OCI-LY7 (cell line): ENCODE measurements around the gene QPCTL. TPM values are rescaled to one million over a fixed set of nuclear protein-coding genes. Genes with fewer than 3 reads are reported as not detected.
A peak's percentile ranks its signal among the peaks of the same experiment; 100 is the strongest.

Experiments used
- Bru-seq: library from RNA; stranded (reverse); fragments of 400-500 nt; gene quantifications from one replicate; lab custom pipeline; 2021; lab: Mats Ljungman, UMichigan
- BruChase-seq, 2 experiments: library from RNA; stranded (reverse); fragments of 400-500 nt; gene quantifications; one replicate each; lab custom pipeline; 2021; lab: Mats Ljungman, UMichigan
- BruUV-seq: library from RNA; stranded (reverse); fragments of 400-500 nt; replicated peaks from 2 replicates; lab custom pipeline; 2021; lab: Mats Ljungman, UMichigan
- CTCF ChIA-PET: fragments of 300-600 bp; sonication (Branson Sonifier 250); formaldehyde crosslinking; loops from one replicate; lab custom pipeline; 2022; ENCODE audit warnings: antibody characterized with exemption; ENCODE audit not compliant: unreplicated experiment; lab: Charles Lee
- POLR2A ChIA-PET: fragments of 300-600 bp; sonication (Branson Sonifier 250); formaldehyde crosslinking; loops from one replicate; lab custom pipeline; 2022; ENCODE audit warnings: antibody characterized with exemption; lab: Charles Lee
- DNase-seq: peaks from one replicate; pipeline ENCODE4 v3.0.0-alpha.2; 2015; ENCODE audit warnings: low spot score
- H2AFZ ChIP-seq: fragments of 200-600 bp; sonication (generic), shearing (Covaris generic); 2 replicates; pipeline ENCODE4 v1.6.1; 2014; ENCODE audit warnings: mild to moderate bottlenecking, antibody characterized with exemption, low read length, moderate library complexity
- H3K27ac ChIP-seq: fragments of 200-600 bp; sonication (generic); 2 replicates; pipeline ENCODE4 v1.5.1; 2014; ENCODE audit warnings: mixed run types, low read depth, mild to moderate bottlenecking, moderate library complexity, low read length, inconsistent platforms; ENCODE audit not compliant: poor library complexity, severe bottlenecking
- H3K36me3 ChIP-seq: fragments of 200-600 bp; sonication (generic); 2 replicates; pipeline ENCODE4 v1.6.1; 2014; ENCODE audit warnings: mild to moderate bottlenecking, antibody characterized with exemption, low read length, moderate library complexity, mixed read lengths; ENCODE audit not compliant: insufficient read depth
- H3K4me1 ChIP-seq: fragments of 200-600 bp; sonication (generic); 2 replicates; pipeline ENCODE4 v1.5.1; 2014; ENCODE audit warnings: mild to moderate bottlenecking, low read length; ENCODE audit not compliant: insufficient read depth, poor library complexity, severe bottlenecking
- H3K4me2 ChIP-seq: fragments of 200-600 bp; sonication (generic); 2 replicates; pipeline ENCODE4 v1.6.1; 2014; ENCODE audit warnings: mild to moderate bottlenecking, low read length
- H3K4me3 ChIP-seq: fragments of 200-600 bp; sonication (generic); 2 replicates; pipeline ENCODE4 v1.5.1; 2014; ENCODE audit warnings: mild to moderate bottlenecking, low read depth, low read length; ENCODE audit not compliant: poor library complexity, severe bottlenecking
- H3K79me2 ChIP-seq: fragments of 200-600 bp; sonication (generic); 2 replicates; pipeline ENCODE4 v1.6.1; 2016; ENCODE audit warnings: low read depth, mild to moderate bottlenecking, low read length, moderate library complexity, mixed read lengths; ENCODE audit not compliant: insufficient read depth
- H3K9me2 ChIP-seq: fragments of 200-600 bp; sonication (generic); 2 replicates; pipeline ENCODE4 v1.6.1; 2016; ENCODE audit warnings: mild to moderate bottlenecking, low read length, mixed read lengths; ENCODE audit not compliant: insufficient read depth
- H3K9me3 ChIP-seq: fragments of 200-600 bp; sonication (generic); 2 replicates; pipeline ENCODE4 v1.6.1; 2014; ENCODE audit warnings: mild to moderate bottlenecking, mixed run types, low read length, mixed read lengths
- H4K20me1 ChIP-seq: fragments of 200-600 bp; sonication (generic); 2 replicates; pipeline ENCODE4 v1.6.1; 2014; ENCODE audit warnings: mild to moderate bottlenecking, antibody characterized with exemption, low read length, moderate library complexity, mixed read lengths; ENCODE audit not compliant: insufficient read depth
- EZH2phosphoT487 ChIP-seq: fragments of 200-600 bp; sonication (generic); IDR thresholded peaks from 2 replicates; pipeline ENCODE4 v1.6.1; 2018; ENCODE audit warnings: low read depth, borderline replicate concordance, mild to moderate bottlenecking, mixed run types, antibody characterized with exemption, low read length, moderate library complexity, mixed read lengths
- intact Hi-C: fragments of 100-400 bp; cut with micrococcal nuclease; formaldehyde crosslinking; loops from one replicate; pipeline ENCODE4 v1.10.0; 2022; ENCODE audit not compliant: unreplicated experiment
- long read RNA-seq: library from polyadenylated mRNA; stranded (forward); transcript quantifications from one replicate; pipeline ENCODE4 v2.0.0, GENCODE V29; 2022
- total RNA-seq, 2 experiments: library from RNA; depleted of rRNA in 1 of 2; stranded (reverse); fragments of >200 nt in 1 of 2; shearing (Covaris generic) in 1 of 2; gene quantifications; 2 replicates each; pipeline ENCODE4 v1.2.3, GENCODE V29; 2014 to 2022
- TF ChIP-seq, protein P1 (sequence below): fragments of 200-600 bp; sonication (generic); conservative IDR thresholded peaks from 2 replicates; pipeline ENCODE4 v1.5.1; 2014; ENCODE audit warnings: mild to moderate bottlenecking, antibody characterized with exemption, low read length, moderate library complexity, mixed read lengths

The QPCTL gene
- total RNA-seq (2014; rRNA removed; shearing (Covaris generic)) (15.7 and 24.8 TPM in 2 replicates), total RNA-seq (2022) (25.1 and 26.3 TPM in 2 replicates), Bru-seq, nascent RNA (percentile 66 among the genes with signal in this experiment), BruChase-seq, experiment 1, labeled RNA remaining after a 6-hour chase (percentile 68 among the genes with signal in this experiment), BruChase-seq, experiment 2, labeled RNA remaining after a 2-hour chase (percentile 68 among the genes with signal in this experiment)
- long read RNA-seq, partial matches to known transcripts, result 0 of 4 reads
- long read RNA-seq, other reads (novel, unspliced or antisense), result 2 of 4 reads

DNA sequence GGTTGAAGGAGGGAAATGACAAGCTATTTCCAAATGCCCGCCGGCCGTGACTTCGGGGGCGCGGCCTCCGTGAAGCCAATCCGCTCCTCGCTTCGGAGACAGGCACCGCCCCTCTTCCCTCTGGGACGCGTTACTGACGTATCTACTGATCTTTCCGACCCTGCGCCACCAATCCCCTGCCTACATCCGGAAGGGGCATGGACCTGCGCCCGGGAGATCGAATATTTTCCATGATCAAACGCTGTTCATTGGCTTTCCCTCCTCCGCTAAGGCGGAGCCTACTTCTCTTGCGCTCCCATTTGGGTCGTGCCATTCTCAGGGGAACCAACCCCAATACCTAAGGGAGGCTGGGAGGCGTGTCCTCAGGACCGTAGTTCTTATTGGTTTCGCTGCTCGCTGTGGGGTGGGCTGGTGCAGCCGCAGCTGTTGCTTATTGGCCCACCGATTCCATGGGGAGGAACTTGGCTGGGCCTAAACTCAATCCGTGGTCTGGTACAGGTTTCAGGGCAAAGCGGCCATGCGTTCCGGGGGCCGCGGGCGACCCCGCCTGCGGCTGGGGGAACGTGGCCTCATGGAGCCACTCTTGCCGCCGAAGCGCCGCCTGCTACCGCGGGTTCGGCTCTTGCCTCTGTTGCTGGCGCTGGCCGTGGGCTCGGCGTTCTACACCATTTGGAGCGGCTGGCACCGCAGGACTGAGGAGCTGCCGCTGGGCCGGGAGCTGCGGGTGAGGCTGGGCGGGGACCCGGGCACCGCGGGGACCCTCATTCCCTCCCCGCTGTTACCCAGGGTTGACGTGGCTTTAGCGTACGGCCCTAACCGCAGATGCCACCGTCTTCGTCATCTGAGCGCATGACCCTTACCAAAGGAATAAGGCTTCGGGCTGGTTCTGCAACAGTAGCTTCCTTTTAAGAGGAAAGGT, at the start of gene QPCTL:
TSS of gene QPCTL (plus strand) at position 480 of the 919 bp plus-strand sequence. CDS start at position 518, 38 bp downstream.
- H3K79me2 ChIP-seq, result peaks cover 40% of the 10 kb centered on the region
- H3K4me1 ChIP-seq, result peaks cover 15% of the 10 kb centered on the region
- no TSS peak for BruUV-seq
- intact Hi-C loops, result loop anchor here (1.0 to 5.0 kb wide), 2 partner anchors 15 to 80 kb away; no protein-coding TSS in a partner anchor
- H3K4me2 ChIP-seq, result peak within 1 kb of the TSS; percentile 82
- TF ChIP-seq EZH2phosphoT487, result no peak
- TF ChIP-seq, protein P1, sequence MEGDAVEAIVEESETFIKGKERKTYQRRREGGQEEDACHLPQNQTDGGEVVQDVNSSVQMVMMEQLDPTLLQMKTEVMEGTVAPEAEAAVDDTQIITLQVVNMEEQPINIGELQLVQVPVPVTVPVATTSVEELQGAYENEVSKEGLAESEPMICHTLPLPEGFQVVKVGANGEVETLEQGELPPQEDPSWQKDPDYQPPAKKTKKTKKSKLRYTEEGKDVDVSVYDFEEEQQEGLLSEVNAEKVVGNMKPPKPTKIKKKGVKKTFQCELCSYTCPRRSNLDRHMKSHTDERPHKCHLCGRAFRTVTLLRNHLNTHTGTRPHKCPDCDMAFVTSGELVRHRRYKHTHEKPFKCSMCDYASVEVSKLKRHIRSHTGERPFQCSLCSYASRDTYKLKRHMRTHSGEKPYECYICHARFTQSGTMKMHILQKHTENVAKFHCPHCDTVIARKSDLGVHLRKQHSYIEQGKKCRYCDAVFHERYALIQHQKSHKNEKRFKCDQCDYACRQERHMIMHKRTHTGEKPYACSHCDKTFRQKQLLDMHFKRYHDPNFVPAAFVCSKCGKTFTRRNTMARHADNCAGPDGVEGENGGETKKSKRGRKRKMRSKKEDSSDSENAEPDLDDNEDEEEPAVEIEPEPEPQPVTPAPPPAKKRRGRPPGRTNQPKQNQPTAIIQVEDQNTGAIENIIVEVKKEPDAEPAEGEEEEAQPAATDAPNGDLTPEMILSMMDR, result no peak
- H3K4me3 ChIP-seq, result peak within 1 kb of the TSS; percentile 93
- ChIA-PET POLR2A (interaction anchor here (0.5 to 2.3 kb wide), 8 partner anchors 14 to 654 kb away, joined by 3 to 16 read pairs (median 4); partner anchors contain the start of gene CLASRP), CTCF (interaction anchor here (0.6 to 1.3 kb wide), 6 partner anchors 15 to 134 kb away, joined by 3 to 5 read pairs (median 4); partner anchors contain the start of gene GIPR)
- H3K36me3 ChIP-seq, result peaks cover 55% of the 10 kb centered on the region
- no peaks in the 10 kb centered on the region for H3K9me3 ChIP-seq
- H4K20me1 ChIP-seq, result peaks cover 5% of the 10 kb centered on the region; the same call in 1 of the 2 replicates
- H3K9me2 ChIP-seq, result no peaks in the 10 kb centered on the region
- H3K27ac ChIP-seq, result peak within 1 kb of the TSS; percentile 72
- H2AFZ ChIP-seq, result peak within 1 kb of the TSS; percentile 44; the same call in 1 of the 2 replicates
- peak; percentile 100 for DNase-seq

DNA sequence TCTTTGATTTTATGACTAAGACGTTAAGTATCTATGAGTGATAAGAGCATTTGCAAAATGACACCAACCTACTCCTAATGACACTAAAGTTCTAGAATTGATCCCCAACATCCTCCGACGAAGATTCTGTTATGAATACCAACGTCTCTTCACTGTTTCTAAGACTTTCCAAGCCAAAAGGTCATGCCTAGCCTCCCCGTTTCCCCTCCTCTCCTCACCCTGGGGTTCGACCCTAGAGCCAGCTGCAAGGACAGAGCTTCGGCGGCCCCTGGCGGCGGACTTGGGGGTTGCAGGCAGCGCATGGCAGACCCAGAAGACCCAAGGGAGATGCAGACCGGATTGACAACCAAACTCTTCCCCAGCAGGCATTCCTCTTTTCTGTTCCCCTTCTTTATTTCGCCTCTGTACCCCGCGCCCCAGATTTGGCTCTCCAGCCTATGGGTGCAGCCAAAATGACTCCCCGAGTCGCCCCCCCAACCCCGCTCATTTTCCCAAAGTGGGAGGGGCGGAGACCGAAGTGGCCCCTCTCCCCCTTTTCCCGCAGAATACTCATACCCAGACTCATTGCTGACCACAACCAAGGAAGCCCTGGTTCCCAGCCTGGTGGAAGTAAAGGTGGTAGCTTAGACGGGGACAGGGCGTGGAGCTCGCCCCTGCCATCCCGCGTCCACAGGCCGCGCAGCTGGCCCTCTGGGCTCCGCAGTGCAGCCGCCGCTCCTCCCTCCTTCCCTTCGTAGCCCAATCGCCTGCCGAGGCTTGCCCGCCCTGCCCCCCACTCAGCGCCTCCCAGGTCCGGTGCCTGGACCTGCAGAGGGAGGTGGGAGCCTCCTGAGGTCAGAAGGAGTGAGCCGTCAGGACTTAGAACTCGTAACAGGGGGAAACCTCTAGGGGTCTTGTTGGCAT, 49.2 kb upstream of the QPCTL start:
- Histone ChIP-seq H3K36me3 (no peaks in the 10 kb centered on the region), H3K27ac (peak overlapping the region; percentile 86), H3K9me3 (no peaks in the 10 kb centered on the region), H4K20me1 (no peaks in the 10 kb centered on the region), H3K9me2 (no peaks in the 10 kb centered on the region), H2AFZ (no peak overlapping the region; the same call in 1 of the 2 replicates), H3K79me2 (no peaks in the 10 kb centered on the region), H3K4me3 (peak overlapping the region; percentile 3), H3K4me2 (peak overlapping the region; percentile 55), H3K4me1 (peaks cover 54% of the 10 kb centered on the region)
- ChIA-PET CTCF (no interaction called here), POLR2A (interaction anchor here (0.7 kb wide), 1 partner anchor 576 kb away, joined by 3 read pairs; no protein-coding TSS in a partner anchor)
- no TSS peak for BruUV-seq
- intact Hi-C loops, result loop anchor here (1.0 to 10.0 kb wide), 5 partner anchors 59 to 218 kb away; partner anchors contain the start of genes ERCC1, OPA3 and VASP
- TF ChIP-seq EZH2phosphoT487, result no peak
- TF ChIP-seq, protein P1, result peak; percentile 99
- DNase-seq, result peak; percentile 90
